K562 (cell line): ENCODE measurements around the gene ALDH7A1. TPM values are rescaled to one million over a fixed set of nuclear protein-coding genes. Genes with fewer than 3 reads are reported as not detected.

ENCODE experiments used
- ADNP ChIP-seq: fragments of 200-800 bp; sonication (Bioruptor generic); IDR thresholded peaks from 2 replicates; pipeline ENCODE4 v1.6.1; 2016; ENCODE audit warnings: missing genetic modification characterization, missing compliant biosample characterization
- CBX5 ChIP-seq: IDR thresholded peaks from 2 replicates; pipeline ENCODE4 v1.6.1; 2014; ENCODE audit warnings: low read depth, borderline replicate concordance
- CHD2 ChIP-seq: IDR thresholded peaks from 2 replicates; pipeline ENCODE4 v1.6.1; 2011; ENCODE audit warnings: low read depth, low read length
- DACH1 ChIP-seq: fragments of 450-650 bp; IDR thresholded peaks from 2 replicates; pipeline ENCODE4 v1.6.1; 2018; ENCODE audit not compliant: partially characterized antibody
- NCOA1 ChIP-seq: fragments of 450-650 bp; IDR thresholded peaks from 2 replicates; pipeline ENCODE4 v1.6.1; 2016; ENCODE audit warnings: low read depth
- NR2C1 ChIP-seq, 2 experiments: fragments of 450-650 bp; IDR thresholded peaks; 2 replicates each; pipeline ENCODE4 v1.6.1; 2017; ENCODE audit warnings: mild to moderate bottlenecking in 2 of 2, antibody characterized with exemption in 1 of 2, inconsistent platforms in 1 of 2, missing compliant biosample characterization in 1 of 2, missing genetic modification characterization in 1 of 2
- RB1 ChIP-seq: fragments of 450-650 bp; IDR thresholded peaks from 2 replicates; pipeline ENCODE4 v1.6.1; 2017; ENCODE audit warnings: low read depth, mild to moderate bottlenecking
- TAF7 ChIP-seq: fragments of 450-650 bp; IDR thresholded peaks from 2 replicates; pipeline ENCODE4 v1.6.1; 2016; ENCODE audit warnings: missing genetic modification characterization, missing compliant biosample characterization
- WHSC1 ChIP-seq: IDR thresholded peaks from one replicate; pipeline ENCODE4 v1.6.1; 2012; ENCODE audit warnings: low read length, control low read depth, inconsistent platforms
- ZNF311 ChIP-seq: fragments of 250-450 bp; sonication (Bioruptor Pico); IDR thresholded peaks from 2 replicates; pipeline ENCODE4 v1.4.0; 2020; ENCODE audit warnings: mild to moderate bottlenecking, moderate library complexity
- ZNF766 ChIP-seq: fragments of 200-800 bp; sonication (Bioruptor generic); conservative IDR thresholded peaks from 2 replicates; pipeline ENCODE4 v1.6.1; 2016; ENCODE audit warnings: missing genetic modification characterization, missing compliant biosample characterization
- ZNF785 ChIP-seq: fragments of 250-450 bp; sonication (Bioruptor Pico); IDR thresholded peaks from 2 replicates; pipeline ENCODE4 v1.4.0; 2020; ENCODE audit warnings: mild to moderate bottlenecking
- polyA plus RNA-seq, 8 experiments: library from polyadenylated mRNA; depleted of rRNA in 4 of 8; stranded (reverse) in 5 of 8; unstranded in 3 of 8; fragments of >200 nt; fragmentation: Nextera tagmentation in 2 of 8; fragmentation: Illumina TruSeq in 1 of 8; extraction: Ambion mirVana in 2 of 8; extraction: Trizol in 1 of 8; gene quantifications; 2 replicates each; pipeline versions ENCODE4 v1.2.1 to v1.2.3, GENCODE V29; 2011 to 2014; ENCODE audit warnings: inconsistent platforms in 1 of 8, missing spikeins in 1 of 8
- total RNA-seq, 7 experiments: library from RNA; depleted of rRNA in 6 of 7; stranded (reverse); fragments of >200 nt in 6 of 7; fragmentation: Illumina TruSeq in 2 of 7; extraction: Trizol in 2 of 7; gene quantifications; 2 replicates each; pipeline versions ENCODE4 v1.2.1 to v1.2.3, GENCODE V29; 2011 to 2021; ENCODE audit warnings: low replicate concordance in 1 of 7
- TF ChIP-seq, protein P1 (sequence below): fragments of 250-450 bp; sonication (Bioruptor Pico); IDR thresholded peaks from 2 replicates; pipeline ENCODE4 v1.8.0; 2022; ENCODE audit warnings: inconsistent platforms
- TF ChIP-seq, protein P2 (sequence below): sonication (generic); IDR thresholded peaks from 2 replicates; pipeline ENCODE4 v1.6.1; 2016
- TF ChIP-seq, protein P3 (sequence below): fragments of 200-800 bp; sonication (Bioruptor generic); IDR thresholded peaks from 2 replicates; pipeline ENCODE4 v1.6.1; 2017; ENCODE audit warnings: missing genetic modification characterization, missing compliant biosample characterization
- TF ChIP-seq, protein P4 (sequence below): fragments of 250-450 bp; sonication (Bioruptor Pico); IDR thresholded peaks from 2 replicates; pipeline ENCODE4 v1.8.0; 2021; ENCODE audit warnings: borderline replicate concordance, mild to moderate bottlenecking, moderate library complexity; ENCODE audit not compliant: poor library complexity, severe bottlenecking

ALDH7A1 gene
- total and polyA plus RNA-seq, 9 of the 15 experiments (the other 6 are each of a cell fraction or from before 2014, with no cell fraction given), result 0.04 to 0.49 TPM; not detected in 7

DNA sequence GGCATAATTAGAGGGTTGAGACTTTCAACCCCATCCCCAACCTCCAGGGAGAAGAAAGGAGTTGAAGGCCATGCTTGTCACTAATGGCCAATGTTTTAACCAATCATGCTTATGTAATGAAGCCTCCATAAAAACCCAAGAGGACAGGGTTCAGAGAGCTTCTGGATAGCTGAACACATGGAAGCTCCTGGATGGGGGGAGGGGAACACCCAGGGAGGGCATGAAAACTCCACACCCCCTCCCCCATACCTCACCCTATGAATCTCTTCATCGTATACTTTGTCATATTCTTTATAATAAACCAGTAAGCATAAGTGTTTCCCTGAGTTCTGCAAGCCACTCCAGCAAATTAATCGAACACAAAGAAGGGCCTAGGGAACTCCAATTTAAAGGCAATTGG, 81.7 kb downstream of the ALDH7A1 start (continued):
- no peak for TF ChIP-seq ZNF311 (CRISPR knock-in tag)
- TF ChIP-seq, protein P1, sequence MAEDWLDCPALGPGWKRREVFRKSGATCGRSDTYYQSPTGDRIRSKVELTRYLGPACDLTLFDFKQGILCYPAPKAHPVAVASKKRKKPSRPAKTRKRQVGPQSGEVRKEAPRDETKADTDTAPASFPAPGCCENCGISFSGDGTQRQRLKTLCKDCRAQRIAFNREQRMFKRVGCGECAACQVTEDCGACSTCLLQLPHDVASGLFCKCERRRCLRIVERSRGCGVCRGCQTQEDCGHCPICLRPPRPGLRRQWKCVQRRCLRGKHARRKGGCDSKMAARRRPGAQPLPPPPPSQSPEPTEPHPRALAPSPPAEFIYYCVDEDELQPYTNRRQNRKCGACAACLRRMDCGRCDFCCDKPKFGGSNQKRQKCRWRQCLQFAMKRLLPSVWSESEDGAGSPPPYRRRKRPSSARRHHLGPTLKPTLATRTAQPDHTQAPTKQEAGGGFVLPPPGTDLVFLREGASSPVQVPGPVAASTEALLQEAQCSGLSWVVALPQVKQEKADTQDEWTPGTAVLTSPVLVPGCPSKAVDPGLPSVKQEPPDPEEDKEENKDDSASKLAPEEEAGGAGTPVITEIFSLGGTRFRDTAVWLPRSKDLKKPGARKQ (CRISPR knock-in tag), result no peak
- TF ChIP-seq NR2C1 (IDR thresholded peaks at IDR 0.05), result no peak
- TF ChIP-seq NR2C1 (tag; IDR thresholded peaks at IDR 0.05), result no peak
- no peak for TF ChIP-seq ZNF785 (CRISPR knock-in tag)
- 0 out of 2 replicates have a peak, but pooled peaks have one; percentile 20 for TF ChIP-seq CHD2
- TF ChIP-seq, protein P2, sequence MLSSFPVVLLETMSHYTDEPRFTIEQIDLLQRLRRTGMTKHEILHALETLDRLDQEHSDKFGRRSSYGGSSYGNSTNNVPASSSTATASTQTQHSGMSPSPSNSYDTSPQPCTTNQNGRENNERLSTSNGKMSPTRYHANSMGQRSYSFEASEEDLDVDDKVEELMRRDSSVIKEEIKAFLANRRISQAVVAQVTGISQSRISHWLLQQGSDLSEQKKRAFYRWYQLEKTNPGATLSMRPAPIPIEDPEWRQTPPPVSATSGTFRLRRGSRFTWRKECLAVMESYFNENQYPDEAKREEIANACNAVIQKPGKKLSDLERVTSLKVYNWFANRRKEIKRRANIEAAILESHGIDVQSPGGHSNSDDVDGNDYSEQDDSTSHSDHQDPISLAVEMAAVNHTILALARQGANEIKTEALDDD, result no peak
- no peak for TF ChIP-seq WHSC1
- TF ChIP-seq ADNP (tag), result no peak
- TF ChIP-seq ZNF766 (CRISPR knock-in tag), result 0 out of 2 replicates have a peak, but pooled peaks have one; percentile 15
- TF ChIP-seq TAF7 (tag), result no peak
- TF ChIP-seq, protein P3, sequence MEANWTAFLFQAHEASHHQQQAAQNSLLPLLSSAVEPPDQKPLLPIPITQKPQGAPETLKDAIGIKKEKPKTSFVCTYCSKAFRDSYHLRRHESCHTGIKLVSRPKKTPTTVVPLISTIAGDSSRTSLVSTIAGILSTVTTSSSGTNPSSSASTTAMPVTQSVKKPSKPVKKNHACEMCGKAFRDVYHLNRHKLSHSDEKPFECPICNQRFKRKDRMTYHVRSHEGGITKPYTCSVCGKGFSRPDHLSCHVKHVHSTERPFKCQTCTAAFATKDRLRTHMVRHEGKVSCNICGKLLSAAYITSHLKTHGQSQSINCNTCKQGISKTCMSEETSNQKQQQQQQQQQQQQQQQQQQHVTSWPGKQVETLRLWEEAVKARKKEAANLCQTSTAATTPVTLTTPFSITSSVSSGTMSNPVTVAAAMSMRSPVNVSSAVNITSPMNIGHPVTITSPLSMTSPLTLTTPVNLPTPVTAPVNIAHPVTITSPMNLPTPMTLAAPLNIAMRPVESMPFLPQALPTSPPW, result peak; percentile 29; the same call in 1 of the 2 replicates
- no peak for TF ChIP-seq NCOA1
- TF ChIP-seq RB1, result no peak
- TF ChIP-seq, protein P4, sequence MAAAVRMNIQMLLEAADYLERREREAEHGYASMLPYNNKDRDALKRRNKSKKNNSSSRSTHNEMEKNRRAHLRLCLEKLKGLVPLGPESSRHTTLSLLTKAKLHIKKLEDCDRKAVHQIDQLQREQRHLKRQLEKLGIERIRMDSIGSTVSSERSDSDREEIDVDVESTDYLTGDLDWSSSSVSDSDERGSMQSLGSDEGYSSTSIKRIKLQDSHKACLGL (CRISPR knock-in tag), result no peak
- TF ChIP-seq DACH1, result no peak
- no peak for TF ChIP-seq CBX5
